GM12878 (cell line): Measurements from ENCODE around the gene OTUD5.

Source experiments
- CEBPB ChIP-seq, 2 experiments: fragments of 150-350 bp in 1 of 2; IDR thresholded peaks; 2 replicates each; pipeline ENCODE4 v1.6.1; 2012 to 2014; ENCODE audit warnings: low read depth in 2 of 2, low read length in 2 of 2, borderline replicate concordance in 1 of 2, inconsistent platforms in 1 of 2
- GATAD2B ChIP-seq: fragments of 450-650 bp; conservative IDR thresholded peaks from 2 replicates; pipeline ENCODE4 v1.6.1; 2017; ENCODE audit warnings: low read depth, mild to moderate bottlenecking, moderate library complexity
- NFIC ChIP-seq: IDR thresholded peaks from 2 replicates; pipeline ENCODE4 v1.6.1; 2012; ENCODE audit warnings: low read depth, mild to moderate bottlenecking, inconsistent platforms, low read length, moderate library complexity
- POLR2A ChIP-seq: IDR thresholded peaks from 2 replicates; pipeline ENCODE4 v1.6.1; 2011; ENCODE audit warnings: low read depth, mild to moderate bottlenecking, low read length
- TCF12 ChIP-seq: IDR thresholded peaks from 2 replicates; pipeline ENCODE4 v1.6.1; 2011; ENCODE audit warnings: low read depth, mild to moderate bottlenecking, low read length
- TF ChIP-seq, protein P1 (sequence below), 3 experiments: IDR thresholded peaks in 2 of 3; conservative IDR thresholded peaks in 1 of 3; 2 replicates each; pipeline ENCODE4 v1.5.1; 2011; ENCODE audit warnings: low read depth in 3 of 3, low read length in 3 of 3, mild to moderate bottlenecking in 3 of 3, control low read depth in 2 of 3, moderate library complexity in 2 of 3, inconsistent platforms in 1 of 3, mixed read lengths in 1 of 3; ENCODE audit not compliant: control insufficient read depth in 2 of 3, insufficient read depth in 1 of 3; ENCODE audit errors: extremely low read depth in 1 of 3

DNA sequence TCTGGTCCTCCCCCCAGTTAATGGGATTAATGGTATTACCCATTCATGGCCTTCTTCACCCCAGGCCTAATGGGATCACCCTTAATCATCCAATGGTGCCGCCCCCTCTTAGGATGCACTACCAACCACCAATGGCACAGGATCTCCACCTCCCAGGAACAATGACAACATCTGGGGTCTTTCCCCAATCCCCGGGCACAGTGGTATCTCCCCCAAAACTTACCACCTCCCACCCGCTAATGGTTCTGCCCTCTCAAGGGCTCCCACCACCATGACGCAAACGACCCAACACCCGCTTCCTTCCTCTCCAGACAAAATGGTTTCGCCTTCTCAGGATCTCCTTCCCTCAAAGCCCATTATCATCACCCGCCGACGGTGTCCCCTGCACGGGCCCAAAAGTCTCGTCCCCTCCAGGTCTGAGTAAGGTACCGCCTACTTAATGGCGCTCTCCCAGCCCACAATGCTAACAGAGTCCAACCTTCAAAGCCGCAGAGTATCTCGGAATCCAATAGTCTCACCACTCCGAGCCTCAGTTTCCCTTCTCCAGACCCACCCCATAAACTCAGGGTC, 44.2 kb upstream of the OTUD5 start:
- TF ChIP-seq POLR2A, result no peak
- no peak for TF ChIP-seq CEBPB (IDR thresholded peaks at IDR 0.05; ENCODE audit: borderline replicate concordance in 1 of 2, low read depth in 2 of 2, low read length in 2 of 2)
- TF ChIP-seq, protein P1, sequence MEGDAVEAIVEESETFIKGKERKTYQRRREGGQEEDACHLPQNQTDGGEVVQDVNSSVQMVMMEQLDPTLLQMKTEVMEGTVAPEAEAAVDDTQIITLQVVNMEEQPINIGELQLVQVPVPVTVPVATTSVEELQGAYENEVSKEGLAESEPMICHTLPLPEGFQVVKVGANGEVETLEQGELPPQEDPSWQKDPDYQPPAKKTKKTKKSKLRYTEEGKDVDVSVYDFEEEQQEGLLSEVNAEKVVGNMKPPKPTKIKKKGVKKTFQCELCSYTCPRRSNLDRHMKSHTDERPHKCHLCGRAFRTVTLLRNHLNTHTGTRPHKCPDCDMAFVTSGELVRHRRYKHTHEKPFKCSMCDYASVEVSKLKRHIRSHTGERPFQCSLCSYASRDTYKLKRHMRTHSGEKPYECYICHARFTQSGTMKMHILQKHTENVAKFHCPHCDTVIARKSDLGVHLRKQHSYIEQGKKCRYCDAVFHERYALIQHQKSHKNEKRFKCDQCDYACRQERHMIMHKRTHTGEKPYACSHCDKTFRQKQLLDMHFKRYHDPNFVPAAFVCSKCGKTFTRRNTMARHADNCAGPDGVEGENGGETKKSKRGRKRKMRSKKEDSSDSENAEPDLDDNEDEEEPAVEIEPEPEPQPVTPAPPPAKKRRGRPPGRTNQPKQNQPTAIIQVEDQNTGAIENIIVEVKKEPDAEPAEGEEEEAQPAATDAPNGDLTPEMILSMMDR (IDR thresholded peaks at IDR 0.05 in 2 of 3, conservative IDR thresholded peaks at IDR 0.05 in 1 of 3; ENCODE audit: control insufficient read depth in 2 of 3, extremely low read depth in 1 of 3, insufficient read depth in 1 of 3, low read depth in 3 of 3, low read length in 3 of 3), result no peak
- TF ChIP-seq TCF12, result no peak
- TF ChIP-seq GATAD2B, result no peak; the same call in 1 of the 2 replicates
- no peak for TF ChIP-seq NFIC
